Neural crest cell (in vitro differentiated cells): ENCODE data around the gene TSSK2. TPM values are rescaled to one million over a fixed set of nuclear protein-coding genes. Genes with fewer than 3 reads are reported as not detected.

Experiments used
- DNase-seq: peaks from one replicate; pipeline ENCODE4 v3.0.0; 2021; ENCODE audit warnings: low read depth, mixed read lengths, low spot score
- H3K27ac Mint-ChIP-seq: one replicate; pipeline ENCODE4 v1.8.0; 2021; ENCODE audit warnings: mild to moderate bottlenecking, mixed read lengths; ENCODE audit not compliant: unreplicated experiment
- H3K27me3 Mint-ChIP-seq: 2 replicates; pipeline ENCODE4 v1.8.0; 2021; ENCODE audit warnings: low read depth, mild to moderate bottlenecking, mixed read lengths
- H3K36me3 Mint-ChIP-seq: 2 replicates; pipeline ENCODE4 v1.8.0; 2021; ENCODE audit warnings: low read depth, mild to moderate bottlenecking, mixed read lengths
- H3K4me1 Mint-ChIP-seq: 2 replicates; pipeline ENCODE4 v1.8.0; 2021; ENCODE audit warnings: mixed read lengths
- H3K4me3 Mint-ChIP-seq: one replicate; pipeline ENCODE4 v1.8.0; 2021; ENCODE audit warnings: mild to moderate bottlenecking, mixed read lengths
- H3K9me3 Mint-ChIP-seq: 2 replicates; pipeline ENCODE4 v1.8.0; 2021; ENCODE audit warnings: mixed read lengths
- CTCF ChIP-seq: fragments of 200-600 bp; sonication (generic); conservative IDR thresholded peaks from 2 replicates; pipeline ENCODE4 v1.5.0; 2021; ENCODE audit warnings: antibody characterized with exemption, mild to moderate bottlenecking
- total RNA-seq: library from RNA; stranded (reverse); gene quantifications from 2 replicates; pipeline ENCODE4 v1.2.1, GENCODE V29; 2021

The TSSK2 gene
- total RNA-seq, 1 donor from 2014 or later: not detected

GRCh38 chr22:19107730-19108074 lies 23.4 kb upstream of the TSSK2 start:
- H3K36me3 Mint-ChIP-seq: no peaks in the 10 kb centered on the region
- no peak for DNase-seq
- no peak for TF ChIP-seq CTCF
- peaks cover 60% of the 10 kb centered on the region for H3K4me1 Mint-ChIP-seq
- no peaks in the 10 kb centered on the region for H3K27me3 Mint-ChIP-seq
- H3K9me3 Mint-ChIP-seq: no peaks in the 10 kb centered on the region
- no peak overlapping the region for H3K27ac Mint-ChIP-seq
- H3K4me3 Mint-ChIP-seq: no peak overlapping the region

GRCh38 chr22:19108807-19109197 lies 22.3 kb upstream of the TSSK2 start:
- no peak overlapping the region for H3K4me3 Mint-ChIP-seq
- no peaks in the 10 kb centered on the region for H3K36me3 Mint-ChIP-seq
- no peak overlapping the region for H3K27ac Mint-ChIP-seq
- peaks cover 56% of the 10 kb centered on the region for H3K4me1 Mint-ChIP-seq
- no peak for DNase-seq
- no peaks in the 10 kb centered on the region for H3K27me3 Mint-ChIP-seq
- H3K9me3 Mint-ChIP-seq: no peaks in the 10 kb centered on the region
- no peak for TF ChIP-seq CTCF

- Mint-ChIP-seq H3K27ac (peak overlapping the region; percentile 40), H3K9me3 (no peaks in the 10 kb centered on the region), H3K27me3 (no peaks in the 10 kb centered on the region), H3K4me3 (no peak overlapping the region), H3K4me1 (peaks cover 49% of the 10 kb centered on the region), H3K36me3 (no peaks in the 10 kb centered on the region)
- no peak for TF ChIP-seq CTCF
- DNase-seq: no peak
Measured at GRCh38 chr22:19109198-19110063, 21.7 kb upstream of the TSSK2 start.

GRCh38 chr22:19110064-19110458 lies 21.0 kb upstream of the TSSK2 start:
- H3K9me3 Mint-ChIP-seq: no peaks in the 10 kb centered on the region
- no peak overlapping the region for H3K27ac Mint-ChIP-seq
- H3K4me1 Mint-ChIP-seq: peaks cover 49% of the 10 kb centered on the region
- H3K27me3 Mint-ChIP-seq: no peaks in the 10 kb centered on the region
- H3K4me3 Mint-ChIP-seq: no peak overlapping the region
- no peak for DNase-seq
- no peaks in the 10 kb centered on the region for H3K36me3 Mint-ChIP-seq
- TF ChIP-seq CTCF: no peak

- Mint-ChIP-seq H3K4me1 (peaks cover 49% of the 10 kb centered on the region), H3K27ac (no peak overlapping the region), H3K9me3 (no peaks in the 10 kb centered on the region), H3K27me3 (no peaks in the 10 kb centered on the region), H3K4me3 (no peak overlapping the region), H3K36me3 (no peaks in the 10 kb centered on the region)
- no peak for DNase-seq
- no peak for TF ChIP-seq CTCF
Measured at GRCh38 chr22:19110646-19111045, 20.5 kb upstream of the TSSK2 start.
